Measurements from ENCODE around the gene CIAO1.

CIAO1 gene

DNA sequence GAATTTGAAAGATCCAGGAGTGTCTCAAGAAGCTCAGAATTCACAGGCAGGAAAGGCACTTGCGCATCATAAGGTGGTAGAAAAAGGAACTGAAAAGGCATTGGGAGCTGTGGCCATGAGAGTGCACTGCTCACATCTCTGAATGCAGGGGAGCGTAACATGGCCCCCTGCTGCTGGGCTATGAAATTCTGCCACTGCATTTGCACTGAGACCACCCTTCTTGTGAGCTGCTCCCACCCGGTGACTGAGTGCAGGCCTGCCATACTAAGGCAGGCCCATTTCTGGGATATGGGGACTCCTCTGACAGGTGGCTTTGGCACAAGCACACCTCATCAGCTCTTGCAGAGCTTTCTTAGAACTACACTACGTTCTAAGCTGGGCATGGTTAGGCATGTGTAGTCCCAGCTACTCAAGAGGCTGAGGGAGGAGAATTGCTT, 32.1 kb upstream of the CIAO1 start:
- TF ChIP-seq, protein P1, sequence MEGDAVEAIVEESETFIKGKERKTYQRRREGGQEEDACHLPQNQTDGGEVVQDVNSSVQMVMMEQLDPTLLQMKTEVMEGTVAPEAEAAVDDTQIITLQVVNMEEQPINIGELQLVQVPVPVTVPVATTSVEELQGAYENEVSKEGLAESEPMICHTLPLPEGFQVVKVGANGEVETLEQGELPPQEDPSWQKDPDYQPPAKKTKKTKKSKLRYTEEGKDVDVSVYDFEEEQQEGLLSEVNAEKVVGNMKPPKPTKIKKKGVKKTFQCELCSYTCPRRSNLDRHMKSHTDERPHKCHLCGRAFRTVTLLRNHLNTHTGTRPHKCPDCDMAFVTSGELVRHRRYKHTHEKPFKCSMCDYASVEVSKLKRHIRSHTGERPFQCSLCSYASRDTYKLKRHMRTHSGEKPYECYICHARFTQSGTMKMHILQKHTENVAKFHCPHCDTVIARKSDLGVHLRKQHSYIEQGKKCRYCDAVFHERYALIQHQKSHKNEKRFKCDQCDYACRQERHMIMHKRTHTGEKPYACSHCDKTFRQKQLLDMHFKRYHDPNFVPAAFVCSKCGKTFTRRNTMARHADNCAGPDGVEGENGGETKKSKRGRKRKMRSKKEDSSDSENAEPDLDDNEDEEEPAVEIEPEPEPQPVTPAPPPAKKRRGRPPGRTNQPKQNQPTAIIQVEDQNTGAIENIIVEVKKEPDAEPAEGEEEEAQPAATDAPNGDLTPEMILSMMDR (IDR thresholded peaks at IDR 0.05; ENCODE audit: control insufficient read depth, insufficient read depth, low read depth, low read length, missing control alignments): no peak
- DNase-seq (ENCODE audit: low read depth): no peak
- H3K4me3 ChIP-seq (ENCODE audit: control insufficient read depth, low read depth, low read length): no peak overlapping the region

GRCh38 chr2:96236882-96237281, 29.1 kb upstream of the CIAO1 start:
- H3K4me3 ChIP-seq (ENCODE audit: control insufficient read depth, low read depth, low read length): no peak overlapping the region
- TF ChIP-seq, protein P1 (IDR thresholded peaks at IDR 0.05; ENCODE audit: control insufficient read depth, insufficient read depth, low read depth, low read length, missing control alignments): no peak
- DNase-seq (ENCODE audit: low read depth): no peak

- H3K4me3 ChIP-seq (ENCODE audit: control insufficient read depth, low read depth, low read length): no peak overlapping the region
- no peak for DNase-seq (ENCODE audit: low read depth)
- TF ChIP-seq, protein P1 (IDR thresholded peaks at IDR 0.05; ENCODE audit: control insufficient read depth, insufficient read depth, low read depth, low read length, missing control alignments): no peak
These were observed 27.8 kb upstream of the CIAO1 start for GRCh38 chr2:96238266-96238665.

DNA sequence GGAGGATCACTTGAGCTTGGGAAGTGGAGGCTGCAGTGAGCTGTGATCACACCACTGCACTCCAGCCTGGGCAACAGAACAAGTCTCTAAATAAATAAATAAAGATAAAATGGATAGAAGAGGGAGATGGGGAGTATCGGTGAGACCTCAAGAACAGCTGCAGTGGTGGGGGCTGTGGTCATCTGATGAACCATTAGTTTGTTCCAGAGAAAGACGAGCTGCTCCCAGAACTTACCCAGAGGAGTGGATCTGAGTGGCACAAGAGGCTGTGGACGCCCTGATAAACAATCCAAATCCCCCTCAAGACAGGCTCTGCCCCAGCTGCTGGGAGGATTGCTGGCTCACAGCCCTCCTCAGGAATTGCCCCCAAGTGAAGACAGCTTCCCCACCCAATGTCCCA, 26.9 kb upstream of the CIAO1 start:
- TF ChIP-seq, protein P1 (IDR thresholded peaks at IDR 0.05; ENCODE audit: control insufficient read depth, insufficient read depth, low read depth, low read length, missing control alignments): no peak
- DNase-seq (ENCODE audit: low read depth): no peak
- H3K4me3 ChIP-seq (ENCODE audit: control insufficient read depth, low read depth, low read length): no peak overlapping the region

DNA sequence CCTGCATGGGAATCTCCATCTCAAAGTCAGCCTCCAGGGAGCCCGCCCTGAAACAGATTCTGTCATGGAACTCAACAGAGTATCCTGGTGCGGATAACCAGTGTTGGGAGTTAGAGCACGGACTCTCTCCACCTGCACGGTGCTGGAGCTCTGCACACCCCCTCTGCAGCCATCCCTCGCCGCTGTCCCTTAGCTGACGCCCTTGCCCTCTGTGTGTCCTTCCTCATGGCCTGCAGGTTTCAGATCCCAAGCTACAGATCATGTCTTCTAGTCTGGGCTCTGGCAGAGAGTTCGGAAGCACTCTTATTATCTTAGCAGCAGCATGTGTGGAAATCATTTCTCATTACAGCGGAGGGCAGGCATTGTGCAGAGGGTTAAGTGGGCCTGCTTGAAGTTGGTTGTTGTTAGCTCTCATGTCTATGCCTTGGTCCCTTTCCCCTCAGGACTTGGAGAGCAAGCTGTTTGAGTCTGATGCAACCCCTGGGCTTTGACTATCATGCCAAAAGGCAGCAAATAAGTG, 26.2 kb upstream of the CIAO1 start:
- TF ChIP-seq, protein P1 (IDR thresholded peaks at IDR 0.05; ENCODE audit: control insufficient read depth, insufficient read depth, low read depth, low read length, missing control alignments): no peak
- DNase-seq (ENCODE audit: low read depth): no peak
- no peak overlapping the region for H3K4me3 ChIP-seq (ENCODE audit: control insufficient read depth, low read depth, low read length)

GRCh38 chr2:96240341-96241038, 25.5 kb upstream of the CIAO1 start:
- no peak for DNase-seq (ENCODE audit: low read depth)
- TF ChIP-seq, protein P1 (IDR thresholded peaks at IDR 0.05; ENCODE audit: control insufficient read depth, insufficient read depth, low read depth, low read length, missing control alignments): no peak
- no peak overlapping the region for H3K4me3 ChIP-seq (ENCODE audit: control insufficient read depth, low read depth, low read length)

Data from AG09309 (cell line).